Measurements from ENCODE around the gene KEAP1. TPM values are rescaled to one million over a fixed set of nuclear protein-coding genes. Genes with fewer than 3 reads are reported as not detected.
A peak's percentile ranks its signal among the peaks of the same experiment; 100 is the strongest.
"Not testable (repeated sequence)": the region's sequence is repeated elsewhere in the genome, so short reads cannot be mapped to it uniquely, and the experiment has no call there.

Gene KEAP1
- 69.1 TPM for total RNA-seq
- long read RNA-seq, transcript KEAP1-201 (6 exons, 2,955 nt), result minor isoform, 48 of 204 reads
- long read RNA-seq, transcript KEAP1-202 (6 exons, 2,648 nt), result major isoform, 116 of 204 reads
- long read RNA-seq, partial matches to known transcripts, result 23 of 204 reads
- long read RNA-seq, other reads (novel, unspliced or antisense), result 16 of 204 reads

- H3K4me3 ChIP-seq, result peak within 1 kb of the TSS; percentile 100
- peaks cover 32% of the 10 kb centered on the region for H3K4me1 ChIP-seq
- intact Hi-C loops (cut with DNase I), result no loop called here
- H3K36me3 ChIP-seq, result peaks cover 18% of the 10 kb centered on the region
- H3K27ac ChIP-seq, result peak within 1 kb of the TSS; percentile 99
- H3K27me3 ChIP-seq, result no peaks in the 10 kb centered on the region
- no peak for TF ChIP-seq CTCF (IDR thresholded peaks at IDR 0.05)
- DNase-seq, result peak; percentile 82
- no peaks in the 10 kb centered on the region for H3K9me3 ChIP-seq
- peak; percentile 6 for ATAC-seq
Observed at GRCh38 chr19:10503002-10503789, at the start of gene KEAP1. KEAP1 (minus strand) TSS chr19:10503356; CDS start chr19:10500033, 3,323 bp downstream.

- H3K9me3 ChIP-seq, result no peaks in the 10 kb centered on the region
- TF ChIP-seq CTCF (IDR thresholded peaks at IDR 0.05), result no peak
- no peak for DNase-seq
- peak; percentile 39 for ATAC-seq
- no peaks in the 10 kb centered on the region for H3K4me1 ChIP-seq
- H3K27ac ChIP-seq, result no peak overlapping the region
- H3K27me3 ChIP-seq, result no peaks in the 10 kb centered on the region
- H3K4me3 ChIP-seq, result no peak overlapping the region
- intact Hi-C loops (cut with DNase I), result no loop called here
- peaks cover 98% of the 10 kb centered on the region for H3K36me3 ChIP-seq
Observed at GRCh38 chr19:10552510-10553053, 49.4 kb upstream of the KEAP1 start.

- ATAC-seq (peak; percentile 29), DNase-seq (no peak)
- H3K4me1 ChIP-seq, result no peaks in the 10 kb centered on the region
- no peak overlapping the region for H3K4me3 ChIP-seq
- H3K27ac ChIP-seq, result no peak overlapping the region
- intact Hi-C loops (cut with DNase I), result no loop called here
- no peaks in the 10 kb centered on the region for H3K9me3 ChIP-seq
- TF ChIP-seq CTCF (IDR thresholded peaks at IDR 0.05), result no peak
- peaks cover 98% of the 10 kb centered on the region for H3K36me3 ChIP-seq
- no peaks in the 10 kb centered on the region for H3K27me3 ChIP-seq
Observed at GRCh38 chr19:10551698-10552301, 48.6 kb upstream of the KEAP1 start.

- H3K27ac ChIP-seq; ATAC-seq; intact Hi-C loops (cut with DNase I); H3K4me1 ChIP-seq; H3K4me3 ChIP-seq; H3K27me3 ChIP-seq; DNase-seq; H3K9me3 ChIP-seq: not testable (repeated sequence)
- peaks cover 98% of the 10 kb centered on the region for H3K36me3 ChIP-seq
Observed at GRCh38 chr19:10551006-10551405, 47.9 kb upstream of the KEAP1 start.

- no peak for TF ChIP-seq CTCF (IDR thresholded peaks at IDR 0.05)
- Histone ChIP-seq H3K27me3 (no peaks in the 10 kb centered on the region), H3K4me3 (no peak overlapping the region), H3K4me1 (peaks cover under 1% of the 10 kb centered on the region), H3K9me3 (no peaks in the 10 kb centered on the region), H3K27ac (no peak overlapping the region), H3K36me3 (peaks cover 95% of the 10 kb centered on the region)
- intact Hi-C loops (cut with DNase I), result no loop called here
- ATAC-seq, result no peak
- DNase-seq, result no peak
Observed at GRCh38 chr19:10550336-10550735, 47.2 kb upstream of the KEAP1 start.

- Histone ChIP-seq H3K9me3 (no peaks in the 10 kb centered on the region), H3K4me1 (peaks cover 7% of the 10 kb centered on the region), H3K4me3 (no peak overlapping the region), H3K27ac (no peak overlapping the region), H3K27me3 (no peaks in the 10 kb centered on the region), H3K36me3 (peaks cover 89% of the 10 kb centered on the region)
- no peak for ATAC-seq
- no peak for DNase-seq
- TF ChIP-seq CTCF (IDR thresholded peaks at IDR 0.05), result no peak
- intact Hi-C loops (cut with DNase I), result no loop called here
Observed at GRCh38 chr19:10549733-10550132, 46.6 kb upstream of the KEAP1 start.

Measured in upper lobe of right lung (tissue), 1 donor.